H9 (cell line): ENCODE data around the gene MR1. TPM values are rescaled to one million over a fixed set of nuclear protein-coding genes. Genes with fewer than 3 reads are reported as not detected.

Experiments used
- DNase-seq: peaks from one replicate; pipeline ENCODE4 v3.0.0-alpha.2; 2017
- H2AFZ ChIP-seq: one replicate; pipeline ENCODE4 v1.6.1; 2013; ENCODE audit warnings: mild to moderate bottlenecking, low read length, control low read depth, moderate library complexity
- H2AK5ac ChIP-seq: 2 replicates; pipeline ENCODE4 v1.6.1; 2013; ENCODE audit warnings: low read length, control low read depth, mixed read lengths; ENCODE audit not compliant: insufficient read length
- H2BK120ac ChIP-seq: one replicate; pipeline ENCODE4 v1.6.1; 2013; ENCODE audit warnings: low read depth, mild to moderate bottlenecking, low read length, control low read depth, inconsistent platforms; ENCODE audit not compliant: poor library complexity, severe bottlenecking
- H2BK12ac ChIP-seq: 2 replicates; pipeline ENCODE4 v1.6.1; 2013; ENCODE audit warnings: low read length, control low read depth, mixed read lengths, low read depth; ENCODE audit not compliant: insufficient read length
- H2BK15ac ChIP-seq: 2 replicates; pipeline ENCODE4 v1.6.1; 2013; ENCODE audit warnings: low read depth, low read length, control low read depth
- H2BK20ac ChIP-seq: one replicate; pipeline ENCODE4 v1.6.1; 2013; ENCODE audit warnings: low read depth, mild to moderate bottlenecking, low read length, control low read depth, inconsistent platforms; ENCODE audit not compliant: poor library complexity, severe bottlenecking
- H2BK5ac ChIP-seq: 2 replicates; pipeline ENCODE4 v1.6.1; 2013; ENCODE audit warnings: low read length, control low read depth, mixed read lengths; ENCODE audit not compliant: insufficient read length
- H3K14ac ChIP-seq: 2 replicates; pipeline ENCODE4 v1.6.1; 2013; ENCODE audit warnings: low read length, control low read depth; ENCODE audit not compliant: insufficient read depth
- H3K18ac ChIP-seq: 2 replicates; pipeline ENCODE4 v1.6.1; 2013; ENCODE audit warnings: low read depth, mild to moderate bottlenecking, mixed read lengths, low read length, control low read depth; ENCODE audit not compliant: insufficient read length
- H3K23ac ChIP-seq: 2 replicates; pipeline ENCODE4 v1.6.1; 2013; ENCODE audit warnings: low read length, control low read depth, mixed read lengths, low read depth; ENCODE audit not compliant: insufficient read length
- H3K23me2 ChIP-seq: 2 replicates; pipeline ENCODE4 v1.6.1; 2013; ENCODE audit warnings: low read depth, mild to moderate bottlenecking, mixed read lengths, low read length, control low read depth; ENCODE audit not compliant: insufficient read length, poor library complexity, severe bottlenecking
- H3K27ac ChIP-seq: 2 replicates; pipeline ENCODE4 v1.5.1; 2013; ENCODE audit warnings: low read length, control low read depth, mixed read lengths, low read depth; ENCODE audit not compliant: insufficient read length
- H3K27me3 ChIP-seq: 2 replicates; pipeline ENCODE4 v1.6.1; 2013; ENCODE audit warnings: low read length, control low read depth, inconsistent platforms; ENCODE audit not compliant: insufficient read depth
- H3K4ac ChIP-seq: 2 replicates; pipeline ENCODE4 v1.6.1; 2013; ENCODE audit warnings: low read depth, mild to moderate bottlenecking, control low read depth, inconsistent platforms, low read length, moderate library complexity
- H3K4me1 ChIP-seq: 2 replicates; pipeline ENCODE4 v1.6.1; 2013; ENCODE audit warnings: low read length, control low read depth, inconsistent platforms; ENCODE audit not compliant: insufficient read depth
- H3K4me2 ChIP-seq: 2 replicates; pipeline ENCODE4 v1.6.1; 2013; ENCODE audit warnings: low read length, control low read depth, mixed read lengths; ENCODE audit not compliant: insufficient read length, insufficient read depth
- H3K56ac ChIP-seq: 2 replicates; pipeline ENCODE4 v1.6.1; 2013; ENCODE audit warnings: low read depth, mild to moderate bottlenecking, mixed read lengths, low read length, control low read depth; ENCODE audit not compliant: insufficient read length
- H3K79me1 ChIP-seq: 2 replicates; pipeline ENCODE4 v1.6.1; 2013; ENCODE audit warnings: low read depth, mild to moderate bottlenecking, moderate library complexity, low read length, control low read depth, inconsistent platforms; ENCODE audit not compliant: insufficient read depth, poor library complexity, severe bottlenecking
- H3K79me2 ChIP-seq: 2 replicates; pipeline ENCODE4 v1.6.1; 2013; ENCODE audit warnings: low read length, control low read depth, inconsistent platforms; ENCODE audit not compliant: insufficient read depth
- H3K9ac ChIP-seq: 2 replicates; pipeline ENCODE4 v1.6.1; 2013; ENCODE audit warnings: low read length, control low read depth, mixed read lengths; ENCODE audit not compliant: insufficient read length; ENCODE audit errors: extremely low read depth
- H3K9me3 ChIP-seq: one replicate; pipeline ENCODE4 v1.6.1; 2013; ENCODE audit warnings: low read depth, low read length, inconsistent platforms; ENCODE audit not compliant: control insufficient read depth
- H3T11ph ChIP-seq: one replicate; pipeline ENCODE4 v1.6.1; 2013; ENCODE audit warnings: mild to moderate bottlenecking, low read length, control low read depth, inconsistent platforms
- H4K20me1 ChIP-seq: one replicate; pipeline ENCODE4 v1.6.1; 2013; ENCODE audit not compliant: control insufficient read depth, insufficient read length, insufficient read depth
- H4K5ac ChIP-seq: 2 replicates; pipeline ENCODE4 v1.6.1; 2013; ENCODE audit warnings: low read depth, mild to moderate bottlenecking, mixed read lengths, low read length, control low read depth; ENCODE audit not compliant: insufficient read length
- H4K8ac ChIP-seq: replicated peaks from 2 replicates; pipeline ENCODE4 v1.6.1; 2013; ENCODE audit warnings: low read length, control low read depth, mixed read lengths, low read depth; ENCODE audit not compliant: insufficient read length
- H4K91ac ChIP-seq: 2 replicates; pipeline ENCODE4 v1.6.1; 2013; ENCODE audit warnings: low read depth, mild to moderate bottlenecking, moderate library complexity, mixed read lengths, low read length, control low read depth; ENCODE audit not compliant: insufficient read length
- H3K27ac Mint-ChIP-seq, 3 experiments: 2 replicates in 2 of 3; 3 replicates in 1 of 3; pipeline ENCODE4 v1.8.0; 2020 to 2021; ENCODE audit warnings: mixed read lengths in 3 of 3, mild to moderate bottlenecking in 1 of 3, moderate library complexity in 1 of 3
- H3K27me3 Mint-ChIP-seq: 2 replicates; pipeline ENCODE4 v1.8.0; 2021; ENCODE audit warnings: low read depth, mild to moderate bottlenecking, moderate library complexity, mixed read lengths
- H3K36me3 Mint-ChIP-seq, 3 experiments: 2 replicates in 2 of 3; 3 replicates in 1 of 3; pipeline ENCODE4 v1.8.0; 2020 to 2021; ENCODE audit warnings: low read depth in 3 of 3, mixed read lengths in 3 of 3; ENCODE audit not compliant: insufficient read depth in 1 of 3
- H3K4me1 Mint-ChIP-seq, 2 experiments: 2 replicates each; pipeline ENCODE4 v1.8.0; 2020; ENCODE audit warnings: mixed read lengths in 2 of 2
- H3K4me3 Mint-ChIP-seq, 2 experiments: 2 replicates in 1 of 2; 3 replicates in 1 of 2; pipeline ENCODE4 v1.8.0; 2020 to 2021; ENCODE audit warnings: mild to moderate bottlenecking in 2 of 2, mixed read lengths in 2 of 2, moderate library complexity in 1 of 2
- H3K9me3 Mint-ChIP-seq, 2 experiments: 2 replicates in 1 of 2; 3 replicates in 1 of 2; pipeline ENCODE4 v1.8.0; 2020; ENCODE audit warnings: mild to moderate bottlenecking in 2 of 2, mixed read lengths in 2 of 2, moderate library complexity in 1 of 2
- WGBS: extraction: QIAGEN DNeasy Blood & Tissue Kit; methylation state at CpG from one replicate; pipeline ENCODE4 v1.1.7; 2013; ENCODE audit warnings: missing lambda C conversion rate, low lambda C conversion rate, mixed read lengths; ENCODE audit not compliant: insufficient read length; ENCODE audit errors: extremely low coverage; 5-methylcytosine and 5-hydroxymethylcytosine counted together
- total RNA-seq: library from RNA; stranded (reverse); gene quantifications from 2 replicates; pipeline ENCODE4 v1.2.1, GENCODE V29; 2021
- TF ChIP-seq, protein P1 (sequence below): fragments of 200-600 bp; sonication (generic); conservative IDR thresholded peaks from 3 replicates; pipeline ENCODE4 v1.8.0; 2021; ENCODE audit warnings: antibody characterized with exemption, mild to moderate bottlenecking

MR1 gene
- total RNA-seq, 1 experiment from 2014 or later: 0.02 TPM

- peaks cover 5% of the 10 kb centered on the region; the same call in 1 of the 2 replicates for H3K4me1 ChIP-seq
- H2BK20ac ChIP-seq: no peak overlapping the region
- H4K8ac ChIP-seq: no peak overlapping the region
- H3K9me3 ChIP-seq: no peaks in the 10 kb centered on the region
- no peak overlapping the region for H3K14ac ChIP-seq
- TF ChIP-seq, protein P1, sequence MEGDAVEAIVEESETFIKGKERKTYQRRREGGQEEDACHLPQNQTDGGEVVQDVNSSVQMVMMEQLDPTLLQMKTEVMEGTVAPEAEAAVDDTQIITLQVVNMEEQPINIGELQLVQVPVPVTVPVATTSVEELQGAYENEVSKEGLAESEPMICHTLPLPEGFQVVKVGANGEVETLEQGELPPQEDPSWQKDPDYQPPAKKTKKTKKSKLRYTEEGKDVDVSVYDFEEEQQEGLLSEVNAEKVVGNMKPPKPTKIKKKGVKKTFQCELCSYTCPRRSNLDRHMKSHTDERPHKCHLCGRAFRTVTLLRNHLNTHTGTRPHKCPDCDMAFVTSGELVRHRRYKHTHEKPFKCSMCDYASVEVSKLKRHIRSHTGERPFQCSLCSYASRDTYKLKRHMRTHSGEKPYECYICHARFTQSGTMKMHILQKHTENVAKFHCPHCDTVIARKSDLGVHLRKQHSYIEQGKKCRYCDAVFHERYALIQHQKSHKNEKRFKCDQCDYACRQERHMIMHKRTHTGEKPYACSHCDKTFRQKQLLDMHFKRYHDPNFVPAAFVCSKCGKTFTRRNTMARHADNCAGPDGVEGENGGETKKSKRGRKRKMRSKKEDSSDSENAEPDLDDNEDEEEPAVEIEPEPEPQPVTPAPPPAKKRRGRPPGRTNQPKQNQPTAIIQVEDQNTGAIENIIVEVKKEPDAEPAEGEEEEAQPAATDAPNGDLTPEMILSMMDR: no peak
- no peaks in the 10 kb centered on the region for H3K79me2 ChIP-seq
- H3K4me2 ChIP-seq: no peak overlapping the region
- H3K36me3 Mint-ChIP-seq: no peaks in the 10 kb centered on the region; a peak in 1 of 7 replicates
- WGBS: no CpG with 5 or more reads among the region's 7 CpGs
- H2BK5ac ChIP-seq: no peak overlapping the region
- H2BK15ac ChIP-seq: no peak overlapping the region
- H3K27me3 ChIP-seq: peaks cover 16% of the 10 kb centered on the region; the same call in 1 of the 2 replicates
- H3K23me2 ChIP-seq: peaks cover 5% of the 10 kb centered on the region
- no peak overlapping the region for H3K18ac ChIP-seq
- no peak overlapping the region for H3K56ac ChIP-seq
- H2AFZ ChIP-seq: no peak overlapping the region
- peaks cover 55 to 67% of the 10 kb centered on the region in 2 experiments for H3K4me1 Mint-ChIP-seq
- H3K4me3 Mint-ChIP-seq: no peak overlapping the region
- no peak overlapping the region for H2BK120ac ChIP-seq
- H2AK5ac ChIP-seq: no peak overlapping the region
- H3K27me3 Mint-ChIP-seq: peaks cover 76% of the 10 kb centered on the region
- no peak for DNase-seq
- H2BK12ac ChIP-seq: no peak overlapping the region
- no peak overlapping the region for H4K91ac ChIP-seq
- H3K27ac ChIP-seq: no peak overlapping the region
- H3K79me1 ChIP-seq: no peaks in the 10 kb centered on the region
- no peak overlapping the region for H3K4ac ChIP-seq
- no peaks in the 10 kb centered on the region; a peak in 1 of 5 replicates for H3K9me3 Mint-ChIP-seq
- H3K23ac ChIP-seq: no peak overlapping the region
- H4K5ac ChIP-seq: no peak overlapping the region
- no peak overlapping the region for H3K9ac ChIP-seq
- no peak overlapping the region for H3T11ph ChIP-seq
- H4K20me1 ChIP-seq: no peaks in the 10 kb centered on the region
- H3K27ac Mint-ChIP-seq: no peak overlapping the region
These were observed 74.6 kb downstream of the MR1 start for GRCh38 chr1:181108304-181108867.
